GM19438 (cell line): Measurements from ENCODE around the gene CACNB2.

Source experiments
- ATAC-seq: cut with Tn5 transposase; IDR thresholded peaks from one replicate; pipeline ENCODE4 v1.9.1; 2021; ENCODE audit warnings: low read depth; ENCODE audit not compliant: unreplicated experiment

Gene CACNB2

GRCh38 chr10:18325889-18326531, 185.8 kb downstream of the CACNB2 start:
- ATAC-seq, result no peak

DNA sequence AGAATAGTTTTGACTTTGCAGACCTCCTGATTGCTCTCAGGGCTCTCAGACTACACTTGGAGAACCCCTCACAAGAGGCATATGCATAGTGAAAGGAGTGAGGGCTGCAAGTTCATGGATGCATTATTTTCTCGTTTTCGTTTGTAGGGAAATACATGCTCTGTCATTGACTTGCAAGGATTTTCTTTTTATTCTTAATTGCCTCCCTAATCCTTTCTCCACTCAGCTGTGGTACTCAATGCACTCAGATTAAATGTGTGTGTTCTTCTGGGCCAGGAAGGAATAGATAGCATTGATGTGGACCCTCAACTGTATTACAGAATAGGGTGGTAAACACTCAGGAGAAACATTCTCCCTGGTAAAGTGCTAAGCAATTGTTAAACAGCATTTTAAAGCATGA, 188.7 kb downstream of the CACNB2 start:
- ATAC-seq, result no peak

DNA sequence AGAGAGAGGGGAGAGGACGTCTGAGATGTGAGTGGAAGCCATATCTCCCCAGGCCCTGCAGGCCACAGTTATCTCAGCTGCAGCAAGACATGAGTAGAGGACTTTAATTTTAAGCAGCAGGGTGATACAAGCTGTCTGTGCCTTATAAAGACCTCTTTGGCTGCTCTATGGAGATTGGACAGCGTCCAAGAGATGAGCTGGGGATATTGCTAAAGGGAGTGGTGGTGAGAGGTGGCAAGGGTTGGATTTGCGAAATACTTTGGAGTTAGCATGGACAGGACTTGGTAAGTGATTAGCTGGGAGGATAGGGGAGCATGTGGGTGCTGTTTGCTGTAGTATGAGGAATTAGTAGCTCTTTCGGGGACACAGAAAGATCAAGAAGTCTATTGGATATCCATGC, 191.8 kb downstream of the CACNB2 start:
- ATAC-seq, result no peak

- ATAC-seq, result no peak
Observed at GRCh38 chr10:18332484-18332883, 192.3 kb downstream of the CACNB2 start.

DNA sequence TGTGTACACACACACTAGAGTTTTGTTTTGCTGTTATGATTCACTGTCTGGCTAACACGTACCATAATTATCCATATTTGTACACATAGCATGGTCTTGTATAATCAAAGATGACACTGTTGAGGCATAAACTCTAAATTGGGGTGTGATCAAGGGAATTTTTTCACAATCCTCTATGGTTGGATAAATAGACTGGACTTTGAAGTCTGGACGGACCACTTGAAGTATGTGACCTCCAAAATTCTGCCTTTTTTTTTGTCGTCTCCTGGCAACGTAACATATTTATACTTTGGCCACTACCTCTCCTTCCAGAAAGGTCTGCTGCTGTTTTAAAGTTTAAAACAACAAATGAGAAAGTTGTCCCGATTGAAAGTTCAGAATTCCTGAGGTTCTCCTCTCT, 193.4 kb downstream of the CACNB2 start:
- ATAC-seq, result no peak

DNA sequence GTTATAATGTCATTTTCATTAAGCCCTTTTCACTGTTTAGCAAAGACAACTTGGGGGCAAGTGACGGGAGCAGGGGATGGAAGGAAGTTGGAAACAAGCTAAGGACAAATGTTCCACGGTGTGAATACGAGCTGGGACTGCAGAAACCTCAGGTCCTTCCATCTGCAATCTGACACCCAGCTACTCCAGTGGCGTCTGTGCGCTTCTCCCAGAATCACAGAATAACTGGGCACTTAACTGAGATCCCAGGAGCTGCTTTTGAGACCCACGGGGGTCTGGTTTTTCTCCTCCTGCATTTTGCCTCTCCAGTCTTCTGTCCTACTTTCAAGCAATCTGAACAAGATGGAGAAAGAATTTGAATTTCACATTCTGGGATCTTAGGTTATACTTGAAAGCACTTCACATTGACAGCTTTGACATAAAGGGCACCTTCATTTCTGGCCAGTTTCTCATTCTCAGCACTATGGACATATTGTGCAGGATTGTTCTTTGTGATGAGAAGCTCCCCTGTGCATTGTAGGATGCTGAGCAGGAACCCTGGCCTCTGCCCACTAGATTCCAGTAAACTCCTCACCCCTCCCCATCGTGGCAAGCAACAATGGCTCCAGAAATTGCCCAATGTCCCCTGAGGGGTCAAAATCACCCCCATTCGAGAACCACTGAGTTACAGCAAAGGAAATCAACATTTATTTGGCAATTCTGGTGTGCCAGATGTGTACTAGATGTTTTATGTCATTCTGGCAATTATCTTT, 194.1 kb downstream of the CACNB2 start:
- ATAC-seq, result no peak

- ATAC-seq, result no peak
Observed at GRCh38 chr10:18340496-18341051, 200.3 kb downstream of the CACNB2 start.

DNA sequence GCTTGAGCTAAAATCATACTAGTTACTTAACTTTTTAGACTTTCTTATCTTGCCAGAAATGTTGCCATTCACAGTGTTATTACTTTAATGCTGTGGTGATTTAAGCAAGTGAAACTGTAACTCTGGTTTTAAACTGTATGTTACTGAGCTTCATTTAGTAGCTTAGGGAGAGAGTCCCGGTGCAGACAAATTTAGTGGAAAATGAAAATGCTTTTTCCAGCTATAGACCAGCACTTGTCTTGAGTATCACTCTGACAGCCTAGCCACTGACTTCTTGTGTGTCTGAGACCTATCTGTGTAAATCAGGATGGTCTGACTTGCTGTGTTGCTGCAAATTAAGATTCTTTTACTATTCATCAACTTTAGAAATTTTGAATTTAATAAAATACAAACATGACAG, 200.8 kb downstream of the CACNB2 start:
- no peak for ATAC-seq

DNA sequence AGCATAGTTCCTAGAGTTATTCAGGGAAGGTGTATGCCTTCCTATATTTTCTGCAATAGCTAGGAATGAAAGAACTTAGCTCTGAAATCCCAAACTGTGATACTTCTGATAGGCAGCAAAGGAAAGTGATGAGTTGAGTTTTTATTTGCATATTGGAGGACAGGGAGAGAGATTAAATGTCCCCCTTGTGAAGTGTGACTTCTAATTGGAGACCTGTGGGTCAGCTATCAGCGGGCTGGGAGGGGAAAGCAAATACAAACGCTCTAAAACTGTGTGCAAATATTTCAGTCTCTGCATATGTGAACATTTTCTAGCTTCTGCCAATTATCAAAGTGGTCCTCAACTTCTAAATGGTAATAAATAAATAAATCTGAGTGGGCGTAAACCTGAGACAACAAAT, 203.3 kb downstream of the CACNB2 start:
- ATAC-seq, result no peak

DNA sequence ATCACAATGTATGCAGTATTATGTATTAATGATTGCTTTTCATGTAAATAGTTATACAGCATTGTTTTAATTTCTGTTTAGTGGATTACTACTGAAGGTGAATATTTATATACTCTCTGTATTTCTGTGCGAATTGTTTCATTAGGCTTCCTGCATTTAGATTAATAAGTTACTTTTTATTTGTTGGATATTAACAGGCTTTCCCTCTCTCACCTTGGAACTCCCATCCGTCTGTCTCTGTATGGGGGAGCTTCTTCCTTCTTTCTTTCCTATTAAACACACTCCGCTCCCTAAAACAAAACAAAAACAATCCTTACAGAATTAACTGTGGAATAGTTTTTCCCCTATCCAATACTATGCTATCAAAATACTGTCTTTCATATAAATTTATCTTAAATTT, 205.1 kb downstream of the CACNB2 start:
- ATAC-seq, result no peak

GRCh38 chr10:18350340-18350739, 210.1 kb downstream of the CACNB2 start:
- no peak for ATAC-seq

DNA sequence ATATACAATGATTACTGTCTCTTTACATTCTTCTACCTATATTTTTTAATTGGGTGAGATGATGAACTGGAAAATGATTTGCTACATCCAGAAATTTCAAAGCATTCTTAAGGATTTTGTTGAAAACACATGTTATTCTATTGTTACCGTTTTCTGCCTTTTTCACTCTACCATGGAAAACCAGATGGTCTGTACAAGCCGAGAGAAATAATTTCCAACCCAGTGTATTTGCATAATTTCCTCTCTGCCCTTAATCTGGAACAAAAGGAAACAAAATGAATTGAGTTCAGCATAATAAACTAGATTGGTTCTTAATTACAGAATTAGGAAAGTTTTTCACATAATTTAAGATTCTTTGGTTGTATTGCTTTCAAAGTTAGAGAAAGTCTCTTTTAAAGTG, 211.2 kb downstream of the CACNB2 start:
- no peak for ATAC-seq

GRCh38 chr10:18352175-18352574, 212.0 kb downstream of the CACNB2 start:
- no peak for ATAC-seq

- no peak for ATAC-seq
Observed at GRCh38 chr10:18359812-18360211, 219.6 kb downstream of the CACNB2 start.

- no peak for ATAC-seq
Observed at GRCh38 chr10:18362892-18363291, 222.7 kb downstream of the CACNB2 start.

DNA sequence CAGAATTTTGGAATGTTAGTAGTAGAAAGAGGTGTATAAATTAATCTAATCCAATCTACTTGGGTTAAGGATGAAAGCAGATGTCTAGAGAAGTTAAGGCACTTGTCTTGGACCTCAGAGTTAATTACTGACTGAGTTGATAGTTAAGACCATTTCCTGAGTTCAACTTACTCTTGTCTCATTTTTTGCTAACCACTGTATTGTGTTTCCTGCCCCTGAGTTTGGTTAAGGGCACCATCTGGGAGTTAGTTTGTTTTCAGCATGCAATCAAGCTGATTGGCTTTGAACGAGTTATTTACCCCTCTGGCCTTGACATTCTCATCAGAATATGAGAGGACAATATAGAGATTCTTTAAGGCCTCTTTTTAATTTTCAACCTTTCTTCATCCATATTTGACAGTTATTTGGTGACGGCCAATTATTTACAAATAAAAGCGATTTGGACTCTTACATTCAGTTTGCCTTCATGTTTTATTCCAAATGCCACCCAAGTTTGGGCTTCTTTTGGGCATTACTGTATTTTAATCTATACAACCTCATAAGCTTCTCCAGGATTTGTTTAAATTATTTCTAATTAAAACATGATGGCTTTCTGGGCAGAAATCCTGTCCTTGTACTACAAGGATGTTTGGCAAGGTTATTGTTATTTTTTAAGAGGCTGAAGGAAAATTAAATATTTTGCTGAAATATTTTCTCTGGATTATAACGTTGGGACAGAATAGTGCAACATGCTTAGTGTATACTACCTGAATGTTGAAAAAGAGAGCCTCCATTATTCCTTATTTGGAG, 225.0 kb downstream of the CACNB2 start:
- peak; percentile 90 for ATAC-seq

- ATAC-seq, result no peak
Observed at GRCh38 chr10:18367840-18368239, 227.6 kb downstream of the CACNB2 start.

GRCh38 chr10:18368273-18368672, 228.0 kb downstream of the CACNB2 start:
- no peak for ATAC-seq

DNA sequence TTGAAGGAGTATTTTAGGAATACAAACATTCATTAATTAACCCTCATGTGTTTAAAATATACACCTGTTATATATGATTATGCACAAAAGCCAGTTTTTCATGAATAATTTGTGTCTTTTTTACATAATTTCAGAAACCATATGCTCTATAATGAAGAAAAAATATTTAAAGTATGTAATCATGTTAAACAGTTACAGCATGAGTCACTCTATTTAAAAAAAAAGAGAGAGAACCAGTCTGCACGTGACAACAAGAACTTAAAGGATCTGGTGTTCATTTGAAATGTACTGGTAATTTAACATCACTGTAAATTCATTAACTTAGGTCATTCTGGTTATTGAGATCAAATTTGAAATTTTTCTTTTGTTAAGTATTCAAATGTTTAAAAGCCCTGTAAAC, 228.5 kb downstream of the CACNB2 start:
- ATAC-seq, result no peak

GRCh38 chr10:18369859-18370473, 229.7 kb downstream of the CACNB2 start:
- no peak for ATAC-seq

GRCh38 chr10:18376650-18377049, 236.4 kb downstream of the CACNB2 start:
- no peak for ATAC-seq
